Effector memory CD8-positive, alpha-beta T cell (primary cell): Measurements from ENCODE around the gene ANKRD45.
"Not testable (repeated sequence)": the region's sequence is repeated elsewhere in the genome, so short reads cannot be mapped to it uniquely, and the experiment has no call there.

Experiments
- ATAC-seq: fragments of 150-1000 bp; cut with Tn5 transposase; replicated peaks from 2 replicates; pipeline ENCODE4 v1.10.0; 2021; ENCODE audit warnings: mild to moderate bottlenecking, moderate library complexity
- DNase-seq, 3 experiments: peaks; one replicate each; pipeline ENCODE4 v3.0.0; 2021
- H3K27ac Mint-ChIP-seq, 2 donors: one replicate each; pipeline ENCODE4 v1.8.0; 2022; ENCODE audit warnings: mild to moderate bottlenecking in 2 of 2, mixed read lengths in 2 of 2, moderate library complexity in 2 of 2
- H3K27me3 Mint-ChIP-seq, 2 donors: one replicate each; pipeline ENCODE4 v1.8.0; 2022; ENCODE audit warnings: mixed read lengths in 2 of 2
- H3K36me3 Mint-ChIP-seq: one replicate; pipeline ENCODE4 v1.8.0; 2022; ENCODE audit warnings: mild to moderate bottlenecking, moderate library complexity, mixed read lengths; ENCODE audit not compliant: insufficient read depth
- H3K4me1 Mint-ChIP-seq, 2 donors: one replicate each; pipeline ENCODE4 v1.8.0; 2022; ENCODE audit warnings: low read depth in 2 of 2, mixed read lengths in 2 of 2
- H3K4me3 Mint-ChIP-seq, 2 donors: one replicate each; pipeline ENCODE4 v1.8.0; 2022; ENCODE audit warnings: mild to moderate bottlenecking in 2 of 2, mixed read lengths in 2 of 2, moderate library complexity in 2 of 2
- H3K9me3 Mint-ChIP-seq, 2 donors: one replicate each; pipeline ENCODE4 v1.8.0; 2022; ENCODE audit warnings: mixed read lengths in 2 of 2

The ANKRD45 gene

GRCh38 chr1:173680152-173680551, 10.5 kb upstream of the ANKRD45 start:
- peak overlapping the region in 1 of 2 donors; percentile 52 for H3K27ac Mint-ChIP-seq
- not testable (repeated sequence) for H3K36me3 Mint-ChIP-seq, H3K27me3 Mint-ChIP-seq, H3K9me3 Mint-ChIP-seq, H3K4me3 Mint-ChIP-seq, DNase-seq, ATAC-seq, H3K4me1 Mint-ChIP-seq

GRCh38 chr1:173674496-173674895, 4.8 kb upstream of the ANKRD45 start:
- H3K27ac Mint-ChIP-seq, ATAC-seq, H3K9me3 Mint-ChIP-seq, H3K4me3 Mint-ChIP-seq, H3K4me1 Mint-ChIP-seq, DNase-seq, H3K36me3 Mint-ChIP-seq: not testable (repeated sequence)
- peaks cover 26% of the 10 kb centered on the region in 2 donors for H3K27me3 Mint-ChIP-seq

- Mint-ChIP-seq H3K27ac (no peak overlapping the region), H3K9me3 (no peaks in the 10 kb centered on the region), H3K36me3 (no peaks in the 10 kb centered on the region), H3K27me3 (peaks cover 44 to 47% of the 10 kb centered on the region in 2 donors), H3K4me1 (peaks cover 4 to 7% of the 10 kb centered on the region in 2 donors), H3K4me3 (no peak overlapping the region)
- ATAC-seq (no peak), DNase-seq (no peak)
These were observed 3.0 kb downstream of the ANKRD45 start for GRCh38 chr1:173666646-173667045.

GRCh38 chr1:173663159-173663558, 6.5 kb downstream of the ANKRD45 start:
- DNase-seq (no peak), ATAC-seq (no peak)
- peaks cover 10 to 13% of the 10 kb centered on the region in 2 donors for H3K27me3 Mint-ChIP-seq

GRCh38 chr1:173661763-173662162, 7.9 kb downstream of the ANKRD45 start:
- Mint-ChIP-seq H3K4me3 (no peak overlapping the region), H3K27ac (no peak overlapping the region), H3K4me1 (no peaks in the 10 kb centered on the region), H3K36me3 (no peaks in the 10 kb centered on the region), H3K27me3 (peaks cover 0 to 1% of the 10 kb centered on the region in 2 donors), H3K9me3 (no peaks in the 10 kb centered on the region)
- ATAC-seq = no peak
- DNase-seq = no peak

More at GRCh38 chr1:173663159-173663558, 6.5 kb downstream of the ANKRD45 start:
- Mint-ChIP-seq H3K4me1 (no peaks in the 10 kb centered on the region), H3K9me3 (no peaks in the 10 kb centered on the region), H3K4me3 (no peak overlapping the region), H3K36me3 (no peaks in the 10 kb centered on the region), H3K27ac (no peak overlapping the region)

DNA sequence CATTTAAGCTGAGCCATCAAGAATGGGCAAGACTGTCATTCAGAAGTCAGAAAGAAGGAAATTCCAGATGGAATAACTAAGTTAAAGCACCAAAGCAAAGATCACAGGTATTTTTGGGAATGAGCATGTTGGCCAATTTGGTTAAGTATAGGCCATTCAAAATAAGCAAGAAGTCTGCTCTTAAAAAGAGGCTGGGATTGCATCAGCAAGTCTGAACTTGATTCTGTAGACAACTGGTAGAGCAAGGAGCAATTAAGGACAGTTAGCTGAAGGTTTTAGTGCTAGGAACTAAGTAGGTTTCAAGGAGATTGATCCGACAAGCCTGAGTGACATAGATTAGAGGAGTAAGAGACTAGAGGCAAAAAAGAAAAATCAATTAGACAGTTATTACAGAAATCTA, 8.4 kb downstream of the ANKRD45 start:
- Mint-ChIP-seq H3K4me1 (no peaks in the 10 kb centered on the region), H3K27ac (no peak overlapping the region), H3K9me3 (no peaks in the 10 kb centered on the region), H3K27me3 (peaks cover 1 to 3% of the 10 kb centered on the region in 2 donors), H3K4me3 (no peak overlapping the region), H3K36me3 (no peaks in the 10 kb centered on the region)
- DNase-seq (no peak), ATAC-seq (no peak)

GRCh38 chr1:173660306-173660705, 9.3 kb downstream of the ANKRD45 start:
- Mint-ChIP-seq H3K4me1 (no peaks in the 10 kb centered on the region), H3K36me3 (no peaks in the 10 kb centered on the region), H3K4me3 (no peak overlapping the region), H3K27me3 (peaks cover 6 to 10% of the 10 kb centered on the region in 2 donors), H3K27ac (no peak overlapping the region), H3K9me3 (no peaks in the 10 kb centered on the region)
- ATAC-seq = no peak
- DNase-seq = no peak

- no peaks in the 10 kb centered on the region for H3K9me3 Mint-ChIP-seq
- H3K4me1 Mint-ChIP-seq = no peaks in the 10 kb centered on the region
- DNase-seq (no peak), ATAC-seq (no peak)
- peaks cover 10 to 13% of the 10 kb centered on the region in 2 donors for H3K27me3 Mint-ChIP-seq
- no peak overlapping the region for H3K27ac Mint-ChIP-seq
- H3K4me3 Mint-ChIP-seq = no peak overlapping the region
- H3K36me3 Mint-ChIP-seq = no peaks in the 10 kb centered on the region
These were observed 20.6 kb downstream of the ANKRD45 start for GRCh38 chr1:173648880-173649605.

DNA sequence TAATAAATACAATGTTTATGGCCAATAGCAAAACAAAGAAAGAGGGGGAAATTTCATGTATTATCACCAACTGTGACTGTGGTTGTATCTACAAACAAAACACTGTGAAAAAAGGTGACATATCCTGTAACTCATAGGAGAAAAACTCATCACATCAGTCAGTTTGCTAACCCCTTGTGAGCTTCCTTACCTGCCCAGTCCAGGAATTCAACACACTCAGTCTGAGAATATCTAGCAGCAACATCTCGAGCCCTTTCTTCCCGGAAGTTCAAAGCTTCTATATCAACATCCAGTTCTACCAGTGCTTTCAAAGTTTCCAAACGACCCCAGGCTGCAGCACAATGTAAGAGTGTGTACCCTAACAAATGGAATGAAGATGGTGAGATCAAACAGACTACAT, 23.0 kb downstream of the ANKRD45 start:
- Mint-ChIP-seq H3K27ac (no peak overlapping the region), H3K36me3 (no peaks in the 10 kb centered on the region), H3K4me3 (no peak overlapping the region), H3K27me3 (peaks cover 0 to 5% of the 10 kb centered on the region in 2 donors), H3K4me1 (no peaks in the 10 kb centered on the region), H3K9me3 (no peaks in the 10 kb centered on the region)
- no peak for DNase-seq
- no peak for ATAC-seq

DNA sequence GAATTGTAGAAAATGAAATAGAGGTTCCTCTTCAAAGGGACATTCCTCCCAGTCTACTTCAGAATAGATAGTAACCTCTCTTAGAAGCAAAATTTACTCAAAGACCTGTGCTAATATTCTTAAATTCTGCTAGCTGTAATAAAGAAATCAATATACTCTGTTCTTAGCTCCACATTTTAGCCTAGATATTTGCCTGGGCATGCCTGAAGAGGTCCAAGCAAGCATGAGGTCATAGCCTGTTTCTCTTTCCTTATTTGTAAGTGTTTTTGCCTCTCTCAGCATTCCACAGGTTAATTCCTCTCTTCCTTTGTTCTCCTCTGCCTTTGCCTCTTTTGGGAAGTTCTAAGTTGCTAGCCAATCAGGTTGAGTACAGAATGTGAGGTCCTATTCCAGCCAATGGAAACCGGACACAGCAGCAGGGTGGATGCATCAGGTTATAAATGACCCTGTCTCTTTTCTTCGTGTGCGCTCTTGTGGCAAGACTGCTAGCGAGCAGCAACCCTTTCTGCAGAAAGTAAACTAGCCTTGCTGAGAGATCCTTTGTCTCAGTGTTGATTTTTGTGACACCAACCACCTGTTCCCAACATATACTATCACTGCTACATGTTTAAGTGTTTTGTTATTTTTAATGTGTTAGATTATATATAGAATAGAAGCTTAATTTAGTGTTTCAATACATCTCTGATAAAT, 27.1 kb downstream of the ANKRD45 start:
- not testable (repeated sequence) for H3K36me3 Mint-ChIP-seq, DNase-seq, H3K27ac Mint-ChIP-seq, H3K4me3 Mint-ChIP-seq, H3K4me1 Mint-ChIP-seq, H3K27me3 Mint-ChIP-seq, ATAC-seq, H3K9me3 Mint-ChIP-seq

GRCh38 chr1:173639102-173639501, 30.5 kb downstream of the ANKRD45 start:
- H3K4me3 Mint-ChIP-seq = no peak overlapping the region
- ATAC-seq (no peak), DNase-seq (no peak)
- H3K4me1 Mint-ChIP-seq = no peaks in the 10 kb centered on the region
- peaks cover 0 to 8% of the 10 kb centered on the region in 2 donors for H3K27me3 Mint-ChIP-seq
- H3K27ac Mint-ChIP-seq = no peak overlapping the region
- H3K9me3 Mint-ChIP-seq = peaks cover 0 to 8% of the 10 kb centered on the region in 2 donors
- H3K36me3 Mint-ChIP-seq = no peaks in the 10 kb centered on the region

- Mint-ChIP-seq H3K4me3 (no peak overlapping the region), H3K27ac (no peak overlapping the region), H3K27me3 (peaks cover 0 to 8% of the 10 kb centered on the region in 2 donors), H3K4me1 (no peaks in the 10 kb centered on the region), H3K9me3 (peaks cover 0 to 8% of the 10 kb centered on the region in 2 donors), H3K36me3 (no peaks in the 10 kb centered on the region)
- DNase-seq (no peak), ATAC-seq (no peak)
These were observed 31.3 kb downstream of the ANKRD45 start for GRCh38 chr1:173638043-173639021.

- not testable (repeated sequence) for H3K4me1 Mint-ChIP-seq, H3K9me3 Mint-ChIP-seq, H3K36me3 Mint-ChIP-seq, H3K4me3 Mint-ChIP-seq, H3K27me3 Mint-ChIP-seq, DNase-seq, ATAC-seq, H3K27ac Mint-ChIP-seq
These were observed 32.2 kb downstream of the ANKRD45 start for GRCh38 chr1:173637236-173638042.
